ENCODE data around the gene PAK2.
"Not testable (repeated sequence)": the region's sequence is repeated elsewhere in the genome, so short reads cannot be mapped to it uniquely, and the experiment has no call there.

The PAK2 gene

DNA sequence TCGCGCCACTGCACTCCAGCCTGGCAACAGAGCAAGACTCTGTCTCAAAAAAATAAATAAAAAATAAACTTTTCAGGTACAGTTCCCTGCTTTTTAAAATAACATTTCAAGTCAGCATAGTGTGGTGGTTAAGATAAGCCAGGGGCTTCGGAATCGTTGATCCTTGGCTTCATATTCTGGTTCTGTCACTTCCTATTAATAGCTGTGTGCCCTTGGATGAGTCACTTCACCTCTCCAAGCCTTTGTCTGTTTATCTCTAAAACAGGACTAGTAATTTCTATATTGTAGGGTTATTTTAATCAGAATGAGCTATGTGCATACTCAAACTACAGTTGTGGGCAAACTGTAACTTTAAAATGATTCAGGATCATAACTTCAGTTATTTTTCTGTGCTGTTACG lies 74.2 kb downstream of the PAK2 start:
- no peak overlapping the region for H3K27ac ChIP-seq (ENCODE audit: low read depth, low read length)
- peaks cover 86% of the 10 kb centered on the region for H3K36me3 ChIP-seq (ENCODE audit: control insufficient read depth, insufficient read depth, low read length)
- H3K4me1 ChIP-seq (ENCODE audit: control insufficient read depth, insufficient read depth, low read length) = no peaks in the 10 kb centered on the region
- no peaks in the 10 kb centered on the region for H3K27me3 ChIP-seq (ENCODE audit: control insufficient read depth, insufficient read depth, low read length)
- no peaks in the 10 kb centered on the region for H3K9me3 ChIP-seq (ENCODE audit: control insufficient read depth, insufficient read depth, low read length)
- no peak overlapping the region for H3K9ac ChIP-seq (ENCODE audit: low read depth, low read length)
- no peak overlapping the region for H3K4me3 ChIP-seq (ENCODE audit: low read depth, low read length)

DNA sequence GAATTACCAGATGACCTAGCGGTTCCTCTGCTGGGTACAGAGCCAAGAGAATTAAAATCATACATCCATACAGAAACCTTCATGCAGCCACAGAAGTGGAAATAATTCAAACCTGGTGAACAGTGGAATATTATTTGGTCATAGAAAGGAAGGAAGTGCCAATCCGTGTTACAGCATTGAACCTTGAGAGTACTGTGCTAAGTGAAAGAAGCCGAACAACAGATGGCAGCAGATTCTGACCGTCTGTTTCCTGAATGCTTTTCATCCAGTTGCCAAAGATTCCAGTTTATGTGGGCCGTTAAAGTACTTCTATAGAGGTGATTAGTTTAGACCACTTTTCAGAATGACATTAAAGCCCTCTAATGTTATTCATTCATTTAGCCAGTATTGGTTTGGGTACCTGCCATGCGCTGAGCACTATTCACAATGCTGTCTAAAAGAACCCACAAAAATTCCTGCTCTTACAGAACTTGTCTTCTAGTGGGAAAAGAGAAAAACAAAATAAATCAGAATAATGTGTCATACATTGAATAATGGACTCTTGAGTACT lies 82.2 kb downstream of the PAK2 start:
- Histone ChIP-seq H3K9me3 (ENCODE audit: control insufficient read depth, insufficient read depth, low read length) (no peaks in the 10 kb centered on the region), H3K9ac (ENCODE audit: low read depth, low read length) (no peak overlapping the region), H3K27ac (ENCODE audit: low read depth, low read length) (no peak overlapping the region), H3K4me1 (ENCODE audit: control insufficient read depth, insufficient read depth, low read length) (no peaks in the 10 kb centered on the region), H3K4me3 (ENCODE audit: low read depth, low read length) (no peak overlapping the region), H3K36me3 (ENCODE audit: control insufficient read depth, insufficient read depth, low read length) (peaks cover 85% of the 10 kb centered on the region), H3K27me3 (ENCODE audit: control insufficient read depth, insufficient read depth, low read length) (no peaks in the 10 kb centered on the region)

GRCh38 chr3:196829651-196830050 lies 90.0 kb downstream of the PAK2 start:
- H3K9me3 ChIP-seq (ENCODE audit: control insufficient read depth, insufficient read depth, low read length); H3K4me1 ChIP-seq (ENCODE audit: control insufficient read depth, insufficient read depth, low read length); H3K27ac ChIP-seq (ENCODE audit: low read depth, low read length); H3K27me3 ChIP-seq (ENCODE audit: control insufficient read depth, insufficient read depth, low read length); H3K9ac ChIP-seq (ENCODE audit: low read depth, low read length); H3K4me3 ChIP-seq (ENCODE audit: low read depth, low read length): not testable (repeated sequence)
- peaks cover 58% of the 10 kb centered on the region for H3K36me3 ChIP-seq (ENCODE audit: control insufficient read depth, insufficient read depth, low read length)

- no peaks in the 10 kb centered on the region for H3K9me3 ChIP-seq (ENCODE audit: control insufficient read depth, insufficient read depth, low read length)
- no peak overlapping the region for H3K27ac ChIP-seq (ENCODE audit: low read depth, low read length)
- no peak overlapping the region for H3K4me3 ChIP-seq (ENCODE audit: low read depth, low read length)
- H3K27me3 ChIP-seq (ENCODE audit: control insufficient read depth, insufficient read depth, low read length) = no peaks in the 10 kb centered on the region
- H3K9ac ChIP-seq (ENCODE audit: low read depth, low read length) = no peak overlapping the region
- H3K4me1 ChIP-seq (ENCODE audit: control insufficient read depth, insufficient read depth, low read length) = no peaks in the 10 kb centered on the region
- peaks cover 19% of the 10 kb centered on the region for H3K36me3 ChIP-seq (ENCODE audit: control insufficient read depth, insufficient read depth, low read length)
Measured at GRCh38 chr3:196835086-196835485, 95.4 kb downstream of the PAK2 start.

GRCh38 chr3:196836626-196837025 lies 97.0 kb downstream of the PAK2 start:
- H3K4me1 ChIP-seq (ENCODE audit: control insufficient read depth, insufficient read depth, low read length); H3K27ac ChIP-seq (ENCODE audit: low read depth, low read length); H3K27me3 ChIP-seq (ENCODE audit: control insufficient read depth, insufficient read depth, low read length); H3K9me3 ChIP-seq (ENCODE audit: control insufficient read depth, insufficient read depth, low read length); H3K4me3 ChIP-seq (ENCODE audit: low read depth, low read length); H3K36me3 ChIP-seq (ENCODE audit: control insufficient read depth, insufficient read depth, low read length); H3K9ac ChIP-seq (ENCODE audit: low read depth, low read length): not testable (repeated sequence)

GRCh38 chr3:196837819-196838420 lies 98.3 kb downstream of the PAK2 start:
- no peaks in the 10 kb centered on the region for H3K9me3 ChIP-seq (ENCODE audit: control insufficient read depth, insufficient read depth, low read length)
- H3K4me3 ChIP-seq (ENCODE audit: low read depth, low read length) = no peak overlapping the region
- no peaks in the 10 kb centered on the region for H3K4me1 ChIP-seq (ENCODE audit: control insufficient read depth, insufficient read depth, low read length)

GRCh38 chr3:196839351-196839750 lies 99.7 kb downstream of the PAK2 start:
- not testable (repeated sequence) for H3K4me3 ChIP-seq (ENCODE audit: low read depth, low read length); H3K9me3 ChIP-seq (ENCODE audit: control insufficient read depth, insufficient read depth, low read length); H3K27ac ChIP-seq (ENCODE audit: low read depth, low read length)

More at GRCh38 chr3:196837819-196838420, 98.3 kb downstream of the PAK2 start:
- H3K27me3 ChIP-seq (ENCODE audit: control insufficient read depth, insufficient read depth, low read length) = no peaks in the 10 kb centered on the region
- no peak overlapping the region for H3K9ac ChIP-seq (ENCODE audit: low read depth, low read length)
- H3K36me3 ChIP-seq (ENCODE audit: control insufficient read depth, insufficient read depth, low read length) = no peaks in the 10 kb centered on the region
- no peak overlapping the region for H3K27ac ChIP-seq (ENCODE audit: low read depth, low read length)

DNA sequence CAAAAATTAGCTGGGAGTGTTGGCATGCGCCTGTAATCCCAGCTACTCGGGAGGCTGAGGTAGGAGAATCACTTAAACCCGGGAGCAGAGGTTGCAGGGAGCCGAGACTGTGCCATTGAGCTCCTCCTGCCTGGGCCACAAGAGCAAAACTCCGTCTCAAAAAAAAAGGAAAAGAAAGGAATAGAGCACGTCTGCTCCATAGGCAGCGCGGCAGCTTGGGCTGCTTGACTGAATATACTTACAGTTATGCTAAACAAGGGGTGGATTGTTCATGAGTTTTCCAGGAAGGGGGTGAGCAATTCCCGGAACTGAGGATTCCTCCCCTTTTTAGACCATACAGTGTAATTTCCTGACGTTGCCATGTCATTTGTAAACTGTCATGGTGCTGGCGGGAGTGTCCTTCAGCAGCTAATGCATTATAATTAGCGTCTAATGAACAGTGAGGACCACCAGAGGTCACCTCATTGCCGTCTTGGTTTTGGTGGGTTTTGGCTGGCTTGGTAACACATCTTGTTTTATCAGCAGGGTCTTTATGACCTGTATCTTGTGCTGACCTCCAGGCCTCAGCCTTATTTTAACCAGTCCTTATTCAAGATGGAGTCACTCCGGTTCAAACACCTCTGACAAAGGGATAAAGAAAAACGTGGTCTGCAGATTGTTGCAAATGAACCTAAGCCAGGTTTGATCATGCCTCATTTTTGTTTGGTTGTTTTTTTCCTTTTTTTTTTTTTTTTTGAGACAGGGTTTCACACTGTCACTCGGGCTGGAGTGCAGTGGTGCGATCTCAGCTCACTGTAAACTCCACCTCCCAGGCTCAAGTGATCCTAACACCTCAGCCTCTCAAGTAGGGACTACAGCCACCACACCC lies 103.1 kb downstream of the PAK2 start:
- no peak overlapping the region for H3K4me3 ChIP-seq (ENCODE audit: low read depth, low read length)
- peaks cover 7% of the 10 kb centered on the region for H3K9me3 ChIP-seq (ENCODE audit: control insufficient read depth, insufficient read depth, low read length)
- H3K27me3 ChIP-seq (ENCODE audit: control insufficient read depth, insufficient read depth, low read length) = no peaks in the 10 kb centered on the region
- H3K4me1 ChIP-seq (ENCODE audit: control insufficient read depth, insufficient read depth, low read length) = no peaks in the 10 kb centered on the region
- no peak overlapping the region for H3K9ac ChIP-seq (ENCODE audit: low read depth, low read length)
- no peaks in the 10 kb centered on the region for H3K36me3 ChIP-seq (ENCODE audit: control insufficient read depth, insufficient read depth, low read length)
- no peak overlapping the region for H3K27ac ChIP-seq (ENCODE audit: low read depth, low read length)

More at GRCh38 chr3:196839351-196839750, 99.7 kb downstream of the PAK2 start:
- not testable (repeated sequence) for H3K4me1 ChIP-seq (ENCODE audit: control insufficient read depth, insufficient read depth, low read length); H3K9ac ChIP-seq (ENCODE audit: low read depth, low read length); H3K27me3 ChIP-seq (ENCODE audit: control insufficient read depth, insufficient read depth, low read length); H3K36me3 ChIP-seq (ENCODE audit: control insufficient read depth, insufficient read depth, low read length)

GRCh38 chr3:196843435-196844110 lies 103.9 kb downstream of the PAK2 start:
- Histone ChIP-seq H3K9ac (ENCODE audit: low read depth, low read length) (no peak overlapping the region), H3K4me1 (ENCODE audit: control insufficient read depth, insufficient read depth, low read length) (no peaks in the 10 kb centered on the region), H3K27me3 (ENCODE audit: control insufficient read depth, insufficient read depth, low read length) (no peaks in the 10 kb centered on the region), H3K27ac (ENCODE audit: low read depth, low read length) (no peak overlapping the region), H3K4me3 (ENCODE audit: low read depth, low read length) (no peak overlapping the region), H3K9me3 (ENCODE audit: control insufficient read depth, insufficient read depth, low read length) (peaks cover 10% of the 10 kb centered on the region), H3K36me3 (ENCODE audit: control insufficient read depth, insufficient read depth, low read length) (no peaks in the 10 kb centered on the region)

GRCh38 chr3:196844235-196845219 lies 104.9 kb downstream of the PAK2 start:
- peaks cover 20% of the 10 kb centered on the region for H3K9me3 ChIP-seq (ENCODE audit: control insufficient read depth, insufficient read depth, low read length)
- H3K4me3 ChIP-seq (ENCODE audit: low read depth, low read length); H3K4me1 ChIP-seq (ENCODE audit: control insufficient read depth, insufficient read depth, low read length); H3K27me3 ChIP-seq (ENCODE audit: control insufficient read depth, insufficient read depth, low read length); H3K27ac ChIP-seq (ENCODE audit: low read depth, low read length); H3K36me3 ChIP-seq (ENCODE audit: control insufficient read depth, insufficient read depth, low read length); H3K9ac ChIP-seq (ENCODE audit: low read depth, low read length): not testable (repeated sequence)

Data from HUES48 (cell line).